Dermis blood vessel endothelial cell (primary cell): ENCODE data around the gene YBX2. TPM values are rescaled to one million over a fixed set of nuclear protein-coding genes. Genes with fewer than 3 reads are reported as not detected.

Source experiments
- DNase-seq: peaks from one replicate; pipeline ENCODE4 v3.0.0; 2010
- total RNA-seq: library from RNA; depleted of rRNA; stranded (reverse); fragments of >200 nt; gene quantifications from 2 replicates; pipeline ENCODE4 v1.2.3, GENCODE V29; 2014

YBX2 gene
- total RNA-seq, 1 donor from 2014 or later = 0.17 TPM

DNA sequence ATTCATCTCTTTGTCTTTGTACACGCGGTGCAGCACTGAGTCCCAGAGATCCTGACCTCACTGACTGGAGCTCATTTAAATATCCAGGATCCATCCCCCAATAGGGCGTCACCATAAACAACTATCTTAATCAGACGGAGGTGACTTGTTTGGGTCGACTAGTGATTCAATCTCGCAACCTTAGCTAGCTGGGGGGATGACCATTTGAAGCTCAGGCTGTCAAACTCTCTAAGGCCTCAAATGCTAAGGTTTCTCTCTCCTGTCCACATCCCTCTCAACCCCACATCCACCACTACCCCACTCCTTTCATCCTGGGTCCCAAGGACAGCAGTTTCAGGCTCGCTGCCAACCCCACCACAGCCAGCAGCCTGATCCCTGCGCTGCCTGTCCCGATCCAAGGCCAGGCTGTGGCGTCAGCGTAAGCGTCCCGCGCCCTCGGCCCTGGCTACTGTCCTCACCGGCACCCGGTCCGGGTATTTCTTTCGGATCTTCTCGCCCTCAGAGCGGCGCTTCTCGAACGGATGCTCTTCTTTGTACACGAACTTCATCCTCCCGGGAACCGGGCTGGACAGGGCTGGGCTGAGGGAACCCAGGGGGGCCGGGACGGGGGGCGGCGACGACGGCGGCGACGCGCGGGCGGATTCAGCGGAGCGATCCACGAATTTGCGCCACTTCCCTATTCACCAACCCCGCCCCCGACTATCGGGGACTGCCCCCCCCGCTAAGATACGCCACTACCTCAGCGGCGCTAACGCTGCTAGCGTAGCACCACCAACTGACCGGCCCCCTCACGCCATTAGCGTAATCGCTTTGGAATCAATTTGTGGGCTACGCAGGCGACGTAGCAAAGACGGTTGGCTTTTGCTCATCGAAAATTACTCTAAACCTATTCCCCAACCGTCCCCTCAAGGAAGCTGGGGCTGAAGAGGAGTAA, 52.4 kb downstream of the YBX2 start, which contains the start of gene GABARAP:
TSS of gene GABARAP (minus strand) at position 667 of the 934 bp plus-strand sequence. CDS start at position 548, 119 bp downstream.
- peak; percentile 94 for DNase-seq

GRCh38 chr17:7241090-7241733, 53.2 kb downstream of the YBX2 start:
- DNase-seq = no peak

GRCh38 chr17:7240375-7240774, 54.1 kb downstream of the YBX2 start:
- no peak for DNase-seq

DNA sequence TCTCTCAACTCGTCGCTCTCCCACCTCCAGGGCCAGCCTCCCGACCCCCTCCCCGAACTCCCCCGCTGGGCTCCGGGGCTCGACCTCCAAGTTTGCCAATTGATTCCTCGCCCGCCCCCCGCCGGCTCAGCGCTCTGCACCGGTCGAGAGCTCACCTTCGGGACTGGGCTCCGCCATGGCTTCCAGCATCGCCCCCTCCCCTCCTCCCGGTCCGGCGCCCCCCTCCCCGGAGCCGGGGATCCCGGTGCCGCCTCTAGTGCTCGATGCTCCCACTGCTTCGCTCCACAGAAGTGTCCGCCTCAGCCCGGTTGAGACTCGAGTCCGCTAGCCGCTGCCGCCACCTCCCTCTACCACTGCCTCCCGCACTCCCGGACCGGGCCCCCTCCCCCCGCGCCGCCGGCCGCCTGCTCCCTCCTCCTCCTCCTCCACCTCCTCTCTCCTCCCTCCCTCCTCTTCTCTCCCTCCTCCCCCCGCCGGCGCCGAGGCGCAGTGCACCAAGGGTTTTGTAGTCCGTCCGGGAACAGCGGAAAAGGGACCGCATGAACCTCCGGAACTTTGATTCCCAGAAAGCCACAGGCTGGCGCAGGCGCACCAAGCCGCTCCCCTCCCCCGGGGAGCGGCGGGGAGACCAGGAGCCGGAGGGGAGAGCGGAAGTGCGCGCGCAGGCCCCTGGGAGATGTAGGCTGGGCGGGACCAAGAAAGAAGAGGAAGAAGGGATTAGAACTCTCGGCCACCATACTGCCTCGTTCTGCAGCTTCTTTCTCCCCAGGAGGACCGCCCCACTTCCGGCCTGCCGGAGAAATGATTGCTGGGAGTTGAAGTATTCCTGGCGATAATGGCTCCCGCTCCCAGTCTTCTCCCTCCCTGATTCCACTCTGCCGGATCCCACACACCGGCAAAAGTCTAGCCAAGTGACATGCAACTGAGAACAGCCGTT, 55.1 kb downstream of the YBX2 start, which contains the start of gene PHF23:
TSS of gene PHF23 (minus strand) at position 367 of the 937 bp plus-strand sequence. CDS start at position 189, 178 bp downstream.
- peak; percentile 99 for DNase-seq

DNA sequence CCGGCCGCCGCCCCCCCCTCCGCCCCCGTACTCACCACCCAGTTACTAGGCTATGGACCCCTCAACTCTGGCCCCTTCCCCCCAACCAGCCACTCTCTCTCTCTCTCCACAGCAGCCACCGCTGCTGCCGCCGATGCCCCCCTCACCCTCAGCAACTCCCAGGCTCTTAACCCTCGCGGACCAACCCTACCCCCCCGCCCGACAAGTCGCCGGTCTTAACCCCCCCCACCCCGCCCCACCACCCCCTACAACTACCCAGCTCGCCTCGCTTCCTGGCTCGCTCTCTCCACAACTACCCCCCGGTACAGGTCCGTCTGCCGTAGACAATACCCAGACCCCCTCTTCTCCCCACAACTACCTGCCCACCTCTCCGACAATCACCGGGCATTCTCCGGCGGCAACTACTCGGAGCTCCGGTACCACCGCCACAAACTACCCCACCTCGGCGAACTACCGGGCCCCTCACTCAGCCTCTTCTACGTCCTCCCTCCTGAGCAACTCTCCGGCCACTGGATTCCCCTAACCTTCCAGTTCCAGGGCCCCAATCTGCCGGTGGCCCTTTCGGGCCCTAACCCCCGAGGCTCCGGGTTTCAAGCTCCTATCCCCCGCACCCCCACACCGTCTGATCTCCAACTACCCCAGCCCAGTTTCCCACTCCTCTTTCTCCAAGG, 55.9 kb downstream of the YBX2 start:
- DNase-seq = peak; percentile 53

Other genes starting within 250 kb of the YBX2 start
- 0.60 and 1.5 TPM in 2 replicates for gene CLEC10A, start 214.4 kb downstream of the YBX2 start, total RNA-seq
- not detected in 2 replicates for gene ASGR2, start 179.8 kb downstream of the YBX2 start, total RNA-seq
- gene ASGR1, start 115.3 kb downstream of the YBX2 start, total RNA-seq = 9.5 and 18.2 TPM in 2 replicates
- gene DLG4, start 74.8 kb downstream of the YBX2 start, total RNA-seq = 13.4 and 21.5 TPM in 2 replicates
- gene ACADVL, start 74.7 kb downstream of the YBX2 start, total RNA-seq = 196 and 385 TPM in 2 replicates
- 32.8 and 45.7 TPM in 2 replicates for gene DVL2, start 60.1 kb downstream of the YBX2 start, total RNA-seq
- 41.4 and 42.8 TPM in 2 replicates for gene PHF23, start 55.2 kb downstream of the YBX2 start, total RNA-seq
- gene GABARAP, start 52.2 kb downstream of the YBX2 start, total RNA-seq = 148 and 196 TPM in 2 replicates
- gene CTDNEP1, start 42.9 kb downstream of the YBX2 start, total RNA-seq = 25.2 and 56.5 TPM in 2 replicates
- gene ELP5, start 42.4 kb downstream of the YBX2 start, total RNA-seq = 33.0 and 52.2 TPM in 2 replicates
- gene CLDN7, start 32.2 kb downstream of the YBX2 start, total RNA-seq = 2.4 and 5.3 TPM in 2 replicates
- gene SLC2A4, start 12.9 kb downstream of the YBX2 start, total RNA-seq = 0.28 and 0.34 TPM in 2 replicates
- gene EIF5A, start 13.0 kb upstream of the YBX2 start, total RNA-seq = 416 and 525 TPM in 2 replicates
- gene GPS2, start 20.7 kb upstream of the YBX2 start, total RNA-seq = 45.2 and 45.6 TPM in 2 replicates
- gene NEURL4, start 34.7 kb upstream of the YBX2 start, total RNA-seq = 17.3 and 23.3 TPM in 2 replicates
- gene ACAP1, start 41.9 kb upstream of the YBX2 start, total RNA-seq = not detected in 2 replicates
- 2.6 and 3.2 TPM in 2 replicates for gene KCTD11, start 57.5 kb upstream of the YBX2 start, total RNA-seq
- not detected in 2 replicates for gene TMEM95, start 60.5 kb upstream of the YBX2 start, total RNA-seq
- 2.2 and 3.6 TPM in 2 replicates for gene TNK1, start 86.5 kb upstream of the YBX2 start, total RNA-seq
- 21.3 and 34.1 TPM in 2 replicates for gene PLSCR3, start 99.9 kb upstream of the YBX2 start, total RNA-seq
- 59.2 and 112 TPM in 2 replicates for gene TMEM256, start 109.5 kb upstream of the YBX2 start, total RNA-seq
- gene NLGN2, start 113.2 kb upstream of the YBX2 start, total RNA-seq = 2.7 and 5.5 TPM in 2 replicates
- gene SPEM1, start 125.7 kb upstream of the YBX2 start, total RNA-seq = not detected in 2 replicates
- not detected in 2 replicates for gene SPEM2, start 131.0 kb upstream of the YBX2 start, total RNA-seq
- not detected in 2 replicates for gene SPEM3, start 134.2 kb upstream of the YBX2 start, total RNA-seq
- gene TMEM102, start 140.8 kb upstream of the YBX2 start, total RNA-seq = 11.3 and 12.9 TPM in 2 replicates
- 0.28 and 0.51 TPM in 2 replicates for gene FGF11, start 144.9 kb upstream of the YBX2 start, total RNA-seq
- 4.6 and 5.8 TPM in 2 replicates for gene CHRNB1, start 150.4 kb upstream of the YBX2 start, total RNA-seq
- 10.4 and 16.4 TPM in 2 replicates for gene ZBTB4, start 185.0 kb upstream of the YBX2 start, total RNA-seq
- not detected in 2 replicates for gene SLC35G6, start 186.8 kb upstream of the YBX2 start, total RNA-seq
- 81.2 and 139 TPM in 2 replicates for gene POLR2A, start 189.7 kb upstream of the YBX2 start, total RNA-seq